ENCODE data around the gene TP53TG3D. TPM values are rescaled to one million over a fixed set of nuclear protein-coding genes. Genes with fewer than 3 reads are reported as not detected.
A peak's percentile ranks its signal among the peaks of the same experiment; 100 is the strongest.
"Not testable (repeated sequence)": the region's sequence is repeated elsewhere in the genome, so short reads cannot be mapped to it uniquely, and the experiment has no call there.

The TP53TG3D gene, protein sequence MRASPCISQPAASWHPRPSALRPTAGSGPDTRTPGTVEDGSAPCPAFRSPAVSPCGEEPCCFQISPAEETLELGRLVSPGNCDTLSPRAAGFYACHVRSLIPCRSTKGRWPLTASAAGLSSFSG
- under 1 TPM in 1 of 2 experiments, not detected in 1; 0.37 TPM for total RNA-seq

DNA sequence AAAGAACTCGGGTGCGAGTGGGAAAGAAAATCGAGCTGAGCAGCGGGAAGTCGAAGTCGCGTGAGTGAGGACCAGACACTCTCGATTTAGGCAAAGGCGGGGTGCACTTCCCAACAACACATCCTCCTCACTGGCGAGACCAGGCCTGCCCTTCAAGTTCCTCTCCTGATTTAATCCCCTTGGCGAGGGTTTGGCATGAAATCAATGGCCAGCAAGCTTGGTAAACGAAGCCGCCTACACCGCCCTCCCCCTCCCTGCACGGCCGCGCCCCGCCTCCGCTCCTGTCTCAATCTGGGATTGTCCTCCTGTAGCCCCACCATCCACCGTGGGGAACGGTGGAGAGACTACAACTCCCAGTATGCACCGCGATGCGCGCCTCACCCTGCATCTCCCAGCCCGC lies at the start of gene TP53TG3D:
Gene TP53TG3D, plus strand, starts transcription at position 301 of the 400 bp plus-strand sequence. Its CDS starts 68 bp downstream, at position 369.
- H3K36me3 Mint-ChIP-seq (ENCODE audit: low read depth); H3K4me3 Mint-ChIP-seq; POLR2A ChIA-PET; H3K27ac Mint-ChIP-seq; DNase-seq; CTCF ChIA-PET; H3K9me3 Mint-ChIP-seq; H3K4me1 Mint-ChIP-seq; H3K27me3 Mint-ChIP-seq: not testable (repeated sequence)

DNA sequence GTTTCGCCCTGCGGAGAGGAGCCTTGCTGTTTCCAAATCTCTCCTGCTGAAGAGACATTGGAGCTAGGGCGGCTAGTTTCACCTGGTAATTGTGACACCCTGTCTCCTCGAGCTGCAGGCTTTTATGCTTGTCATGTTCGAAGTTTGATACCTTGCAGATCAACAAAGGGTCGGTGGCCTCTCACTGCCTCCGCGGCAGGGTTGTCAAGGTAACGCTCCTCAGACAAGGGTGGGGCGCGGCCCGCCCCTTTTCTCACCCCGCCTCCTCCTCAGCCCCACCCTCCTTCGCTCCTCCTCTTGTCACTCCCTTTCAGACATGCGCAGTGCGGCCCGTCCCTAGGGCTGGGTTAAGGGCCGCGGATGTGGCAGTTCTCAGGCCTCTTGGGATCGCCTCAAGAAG lies 421 bp downstream of the TP53TG3D start:
- CTCF ChIA-PET; H3K27me3 Mint-ChIP-seq; H3K36me3 Mint-ChIP-seq (ENCODE audit: low read depth); POLR2A ChIA-PET; H3K9me3 Mint-ChIP-seq; H3K4me1 Mint-ChIP-seq; H3K4me3 Mint-ChIP-seq; H3K27ac Mint-ChIP-seq: not testable (repeated sequence)
- peak; percentile 26 for DNase-seq

DNA sequence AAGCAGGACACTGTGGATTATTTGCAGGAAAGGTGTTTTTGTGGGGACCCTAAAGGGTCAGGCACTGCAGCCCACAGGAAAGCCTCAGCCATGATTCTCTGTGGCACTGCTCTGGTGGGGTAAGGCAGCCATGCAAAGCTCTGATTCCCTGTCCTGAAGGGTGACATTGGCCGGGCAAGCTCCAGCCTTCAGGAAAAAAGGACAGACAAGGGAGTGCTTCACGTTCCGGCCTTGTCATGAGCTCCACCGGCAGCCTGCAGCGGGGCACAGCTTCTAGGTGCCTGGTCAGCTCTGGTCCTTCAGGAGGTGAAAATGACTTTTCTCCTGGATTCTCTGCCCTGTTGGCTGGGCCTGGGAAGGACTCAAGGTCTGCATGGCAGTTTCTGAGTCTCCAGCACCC lies 8.4 kb downstream of the TP53TG3D start:
- DNase-seq; H3K9me3 Mint-ChIP-seq; H3K4me1 Mint-ChIP-seq; H3K4me3 Mint-ChIP-seq; H3K36me3 Mint-ChIP-seq (ENCODE audit: low read depth); H3K27ac Mint-ChIP-seq; H3K27me3 Mint-ChIP-seq; CTCF ChIA-PET; POLR2A ChIA-PET: not testable (repeated sequence)

DNA sequence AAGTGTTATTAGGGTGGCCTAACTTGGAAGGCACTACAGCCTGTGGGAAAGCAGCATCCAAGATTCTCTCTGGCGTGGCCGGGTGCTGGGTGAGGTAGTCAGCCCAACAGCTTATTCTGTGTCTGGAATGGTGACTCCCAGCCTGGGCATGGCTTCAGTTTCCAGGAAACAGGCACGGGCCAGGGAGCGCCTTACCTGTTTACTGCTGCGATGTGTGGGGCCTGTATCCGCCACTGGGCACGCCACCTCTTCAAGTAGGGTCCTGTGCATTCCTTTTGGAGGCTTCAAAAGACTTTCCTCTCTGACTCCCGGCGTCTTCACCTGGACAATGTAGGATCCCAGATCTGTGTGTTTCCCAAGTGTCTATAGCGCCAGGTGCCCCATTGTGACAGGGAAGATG lies 10.5 kb downstream of the TP53TG3D start:
- CTCF ChIA-PET; H3K36me3 Mint-ChIP-seq (ENCODE audit: low read depth); H3K27ac Mint-ChIP-seq; H3K4me1 Mint-ChIP-seq; H3K4me3 Mint-ChIP-seq; H3K27me3 Mint-ChIP-seq; POLR2A ChIA-PET; H3K9me3 Mint-ChIP-seq; DNase-seq: not testable (repeated sequence)

DNA sequence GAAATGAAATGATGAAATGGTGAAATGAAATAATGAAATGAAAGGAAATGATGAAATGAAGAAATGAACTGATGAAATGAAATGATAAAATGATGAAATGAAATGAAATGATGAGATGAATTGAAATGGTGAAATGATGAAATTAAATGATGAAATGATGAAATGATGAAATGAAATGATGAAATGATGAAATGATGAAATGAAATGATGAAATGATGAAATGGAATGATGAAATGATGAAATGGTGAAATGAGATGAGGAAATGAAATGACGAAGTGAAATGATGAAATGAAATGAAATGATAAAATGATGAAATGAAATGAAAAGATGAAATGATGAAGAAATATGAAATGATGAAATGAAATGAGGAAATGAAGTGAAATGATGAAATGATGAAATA lies 28.8 kb downstream of the TP53TG3D start:
- H3K4me1 Mint-ChIP-seq; DNase-seq; H3K27me3 Mint-ChIP-seq; H3K9me3 Mint-ChIP-seq; CTCF ChIA-PET; POLR2A ChIA-PET; H3K36me3 Mint-ChIP-seq (ENCODE audit: low read depth); H3K27ac Mint-ChIP-seq; H3K4me3 Mint-ChIP-seq: not testable (repeated sequence)

DNA sequence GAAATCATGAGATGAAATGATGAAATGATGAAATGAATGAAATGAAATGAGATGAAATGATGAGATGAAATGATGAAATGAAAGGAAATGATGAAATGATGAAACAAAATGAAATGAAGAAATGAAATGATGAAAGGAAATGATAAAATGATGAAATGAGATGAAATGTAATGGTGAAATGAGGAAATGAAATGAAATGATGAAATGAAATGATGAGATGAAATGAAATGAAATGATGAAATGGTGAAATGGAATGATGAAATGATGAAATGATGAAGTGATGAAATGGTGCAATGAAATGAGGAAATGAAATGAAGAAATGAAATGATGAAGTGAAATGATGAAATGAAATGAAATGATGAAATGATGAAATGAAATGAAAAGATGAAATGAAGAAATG lies 29.9 kb downstream of the TP53TG3D start:
- H3K27ac Mint-ChIP-seq; H3K9me3 Mint-ChIP-seq; POLR2A ChIA-PET; CTCF ChIA-PET; H3K4me1 Mint-ChIP-seq; H3K4me3 Mint-ChIP-seq; H3K36me3 Mint-ChIP-seq (ENCODE audit: low read depth); DNase-seq; H3K27me3 Mint-ChIP-seq: not testable (repeated sequence)

DNA sequence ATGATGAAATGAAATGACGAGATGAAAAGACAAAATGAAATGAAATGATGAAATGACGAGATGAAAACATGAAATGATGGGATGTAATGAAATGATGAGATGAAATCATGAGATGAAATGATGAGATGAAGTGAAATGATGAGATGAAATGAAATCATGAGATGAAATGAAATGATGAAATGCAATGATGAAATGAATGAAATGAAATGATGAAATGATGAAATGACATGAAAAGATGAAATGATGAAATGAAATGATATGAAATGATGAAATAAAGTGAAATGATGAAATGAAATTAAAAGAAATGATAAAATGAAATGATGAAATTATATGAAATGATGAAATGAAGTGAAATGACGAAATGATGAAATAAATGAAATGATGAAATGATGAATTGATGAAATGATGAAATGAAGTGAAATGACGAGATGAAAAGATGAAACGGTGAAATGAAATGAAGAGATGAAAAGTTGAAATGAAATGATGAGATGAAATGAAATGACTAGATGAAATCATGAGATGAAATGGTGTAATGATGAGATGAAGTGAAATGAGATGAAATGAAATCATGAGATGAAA lies 30.9 kb downstream of the TP53TG3D start:
- H3K27ac Mint-ChIP-seq; H3K4me1 Mint-ChIP-seq; POLR2A ChIA-PET; H3K9me3 Mint-ChIP-seq; H3K27me3 Mint-ChIP-seq; DNase-seq; H3K36me3 Mint-ChIP-seq (ENCODE audit: low read depth); CTCF ChIA-PET; H3K4me3 Mint-ChIP-seq: not testable (repeated sequence)

DNA sequence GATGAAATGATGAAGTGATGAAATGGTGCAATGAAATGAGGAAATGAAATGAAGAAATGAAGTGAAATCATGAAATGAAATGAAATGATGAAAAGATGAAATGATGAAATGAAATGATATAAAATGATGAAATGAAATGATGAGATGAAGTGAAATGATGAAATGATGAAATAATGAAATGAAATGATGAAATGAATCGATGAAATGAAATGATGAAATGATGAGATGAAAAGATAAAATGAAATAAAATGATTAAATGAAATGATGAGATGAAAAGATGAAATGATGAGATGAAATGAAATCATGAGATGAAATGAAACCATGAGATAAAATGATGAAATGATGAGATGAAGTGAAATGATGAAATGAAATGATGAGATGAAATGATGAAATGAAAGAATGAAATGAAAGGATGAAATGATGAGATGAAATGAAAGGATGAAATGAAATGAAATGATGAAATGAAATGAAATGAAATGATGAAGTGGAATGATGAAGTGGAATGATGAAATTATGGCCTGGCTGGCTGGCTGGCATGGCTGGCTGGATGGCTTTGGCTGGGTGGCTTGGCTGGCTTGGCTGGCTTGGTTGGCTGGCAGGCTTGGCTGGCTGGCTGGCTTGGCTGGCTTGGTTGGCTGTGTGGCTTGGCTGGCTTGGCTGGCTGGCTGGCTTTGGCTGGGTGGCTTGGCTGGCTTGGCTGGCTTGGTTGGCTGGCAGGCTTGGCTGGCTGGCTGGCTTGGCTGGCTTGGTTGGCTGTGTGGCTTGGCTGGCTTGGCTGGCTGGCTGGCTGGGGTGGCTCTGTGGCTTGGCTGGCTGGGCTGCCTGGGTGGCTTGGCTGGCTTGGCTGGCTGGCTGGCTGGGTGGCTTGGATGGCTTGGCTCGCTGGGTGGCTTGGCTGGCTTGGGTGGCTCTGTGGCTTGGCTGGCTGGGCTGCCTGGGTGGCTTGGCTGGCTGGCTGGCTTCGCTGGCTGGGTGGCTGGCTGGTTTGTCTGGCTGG lies 32.0 kb downstream of the TP53TG3D start:
- POLR2A ChIA-PET; H3K9me3 Mint-ChIP-seq; H3K27ac Mint-ChIP-seq; H3K36me3 Mint-ChIP-seq (ENCODE audit: low read depth); DNase-seq; H3K27me3 Mint-ChIP-seq; H3K4me3 Mint-ChIP-seq; CTCF ChIA-PET; H3K4me1 Mint-ChIP-seq: not testable (repeated sequence)

DNA sequence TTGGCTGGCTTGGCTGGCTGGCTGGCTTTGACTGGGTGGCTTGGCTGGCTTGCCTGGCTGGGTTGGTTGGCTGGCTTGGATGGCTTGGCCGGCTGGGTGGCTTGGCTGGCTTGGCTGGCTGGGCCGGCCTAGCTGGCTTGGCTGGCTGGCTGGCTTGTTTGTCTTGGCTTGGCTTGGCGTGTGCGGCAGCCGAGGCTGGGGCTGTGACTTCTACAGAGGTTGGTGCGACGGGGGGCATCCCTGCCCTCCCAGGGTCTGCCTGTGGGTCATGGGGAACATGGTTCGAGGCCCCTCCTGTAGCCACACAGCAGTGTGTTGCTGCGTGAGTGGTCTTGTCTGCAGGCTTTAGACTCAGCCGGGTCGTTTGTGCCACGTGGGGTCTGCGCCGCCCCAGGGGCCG lies 33.1 kb downstream of the TP53TG3D start:
- H3K4me1 Mint-ChIP-seq; H3K9me3 Mint-ChIP-seq; H3K36me3 Mint-ChIP-seq (ENCODE audit: low read depth); H3K27ac Mint-ChIP-seq; DNase-seq; CTCF ChIA-PET; H3K4me3 Mint-ChIP-seq; POLR2A ChIA-PET; H3K27me3 Mint-ChIP-seq: not testable (repeated sequence)

DNA sequence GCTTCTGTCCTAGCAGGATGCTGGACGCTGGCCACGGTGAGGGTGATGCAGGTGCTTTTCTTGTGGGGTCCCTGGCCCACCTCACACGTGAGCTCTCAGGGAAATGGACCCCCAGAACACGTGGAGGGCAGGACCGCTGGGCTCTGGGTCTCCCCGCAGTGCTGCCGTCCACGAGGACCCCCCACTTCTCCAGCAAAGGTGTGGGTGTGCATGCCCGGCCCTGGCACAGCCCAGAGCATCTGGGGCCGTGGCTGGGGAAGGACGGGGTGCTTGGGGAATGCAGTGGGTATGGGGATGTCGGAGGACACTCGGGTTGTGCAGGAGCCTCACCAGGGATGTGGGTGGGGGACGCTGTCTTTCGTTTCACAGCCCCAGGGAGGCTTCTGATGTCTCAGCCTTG lies 34.7 kb downstream of the TP53TG3D start:
- CTCF ChIA-PET; H3K27me3 Mint-ChIP-seq; H3K36me3 Mint-ChIP-seq (ENCODE audit: low read depth); H3K9me3 Mint-ChIP-seq; H3K4me3 Mint-ChIP-seq; H3K27ac Mint-ChIP-seq; DNase-seq; H3K4me1 Mint-ChIP-seq; POLR2A ChIA-PET: not testable (repeated sequence)

DNA sequence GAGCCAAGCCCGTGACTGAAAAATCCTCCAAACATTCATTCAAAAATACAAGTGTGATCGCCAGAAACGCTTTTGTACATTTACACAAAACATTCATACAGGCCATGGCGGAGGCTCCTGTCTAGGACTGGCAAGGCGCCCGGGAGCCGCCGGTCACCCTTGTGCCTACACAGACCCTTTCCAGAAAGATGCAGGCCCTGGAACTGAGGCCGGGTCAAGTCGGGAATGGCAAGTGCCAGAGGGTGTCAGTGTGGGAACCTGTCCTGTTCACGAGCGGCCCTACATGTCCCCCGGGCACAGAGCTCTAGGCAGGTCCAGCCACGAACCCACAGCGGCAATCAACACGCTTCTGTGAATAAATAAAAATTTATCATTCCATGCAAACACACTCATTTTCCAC lies 36.1 kb downstream of the TP53TG3D start:
- CTCF ChIA-PET, H3K4me1 Mint-ChIP-seq: not testable (repeated sequence)

DNA sequence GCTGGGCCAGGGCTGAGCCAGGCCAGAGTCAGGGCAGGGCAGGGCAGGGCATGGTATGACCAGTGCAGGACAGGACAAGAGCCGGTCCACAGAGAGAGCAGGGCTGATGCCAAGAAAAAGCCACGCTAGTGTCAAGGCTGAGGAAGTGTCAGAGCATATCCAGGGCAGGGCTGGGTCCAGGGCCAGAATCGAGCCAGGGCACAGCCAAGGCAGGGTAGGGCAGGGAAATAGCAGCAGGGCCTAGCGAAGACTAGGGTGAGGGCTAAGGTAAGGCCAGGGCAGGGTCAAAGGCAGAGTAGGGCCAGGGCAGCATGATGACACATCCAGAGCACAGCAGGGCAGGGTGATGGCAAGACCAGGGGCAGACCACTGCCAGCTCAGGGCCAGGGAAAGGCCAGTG lies 49.7 kb downstream of the TP53TG3D start:
- H3K9me3 Mint-ChIP-seq; H3K27ac Mint-ChIP-seq; POLR2A ChIA-PET; H3K4me1 Mint-ChIP-seq; DNase-seq; H3K36me3 Mint-ChIP-seq (ENCODE audit: low read depth); H3K4me3 Mint-ChIP-seq; H3K27me3 Mint-ChIP-seq; CTCF ChIA-PET: not testable (repeated sequence)

More for the DNA sequence above, 36.1 kb downstream of the TP53TG3D start:
- H3K36me3 Mint-ChIP-seq (ENCODE audit: low read depth); H3K4me3 Mint-ChIP-seq; H3K27me3 Mint-ChIP-seq; POLR2A ChIA-PET; H3K27ac Mint-ChIP-seq; H3K9me3 Mint-ChIP-seq; DNase-seq: not testable (repeated sequence)
